ENCODE measurements around the gene TMPRSS9. TPM values are rescaled to one million over a fixed set of nuclear protein-coding genes. Genes with fewer than 3 reads are reported as not detected.

The TMPRSS9 gene
- total RNA-seq, 1 experiment from 2014 or later = 0.23 TPM

- BruUV-seq (replicated peaks) = no TSS peak
- no peak for ATAC-seq
- H3K27ac ChIP-seq (ENCODE audit: low read length) = no peak overlapping the region
- H3K4me3 ChIP-seq (ENCODE audit: low read depth in 2 of 2, low read length in 2 of 2) = no peak overlapping the region
- intact Hi-C loops (cut with micrococcal nuclease; ENCODE audit: unreplicated experiment) (no loop called here), in situ Hi-C loops (cut with HindIII; ENCODE audit: low pct_unique_long_range_greater_than_20kb, low sequenced_read_pairs) (no loop called here)
- ChIA-PET CTCF (no interaction called here), POLR2A (no interaction called here)
- no peaks in the 10 kb centered on the region; the same call in 1 of the 2 replicates for H3K36me3 ChIP-seq (ENCODE audit: control insufficient read depth, insufficient read depth, low read length)
- no peaks in the 10 kb centered on the region for H3K27me3 ChIP-seq (ENCODE audit: control insufficient read depth, insufficient read depth, low read length)
- no peak for TF ChIP-seq TCF7L2 (IDR thresholded peaks at IDR 0.05; ENCODE audit: low read depth, low read length)
- TF ChIP-seq POLR2AphosphoS5 (IDR thresholded peaks at IDR 0.05; ENCODE audit: low read depth, low read length) = no peak
- TF ChIP-seq SIN3A (IDR thresholded peaks at IDR 0.05; ENCODE audit: borderline replicate concordance, insufficient read depth, low read depth, low read length) = no peak
- TF ChIP-seq, protein P1, sequence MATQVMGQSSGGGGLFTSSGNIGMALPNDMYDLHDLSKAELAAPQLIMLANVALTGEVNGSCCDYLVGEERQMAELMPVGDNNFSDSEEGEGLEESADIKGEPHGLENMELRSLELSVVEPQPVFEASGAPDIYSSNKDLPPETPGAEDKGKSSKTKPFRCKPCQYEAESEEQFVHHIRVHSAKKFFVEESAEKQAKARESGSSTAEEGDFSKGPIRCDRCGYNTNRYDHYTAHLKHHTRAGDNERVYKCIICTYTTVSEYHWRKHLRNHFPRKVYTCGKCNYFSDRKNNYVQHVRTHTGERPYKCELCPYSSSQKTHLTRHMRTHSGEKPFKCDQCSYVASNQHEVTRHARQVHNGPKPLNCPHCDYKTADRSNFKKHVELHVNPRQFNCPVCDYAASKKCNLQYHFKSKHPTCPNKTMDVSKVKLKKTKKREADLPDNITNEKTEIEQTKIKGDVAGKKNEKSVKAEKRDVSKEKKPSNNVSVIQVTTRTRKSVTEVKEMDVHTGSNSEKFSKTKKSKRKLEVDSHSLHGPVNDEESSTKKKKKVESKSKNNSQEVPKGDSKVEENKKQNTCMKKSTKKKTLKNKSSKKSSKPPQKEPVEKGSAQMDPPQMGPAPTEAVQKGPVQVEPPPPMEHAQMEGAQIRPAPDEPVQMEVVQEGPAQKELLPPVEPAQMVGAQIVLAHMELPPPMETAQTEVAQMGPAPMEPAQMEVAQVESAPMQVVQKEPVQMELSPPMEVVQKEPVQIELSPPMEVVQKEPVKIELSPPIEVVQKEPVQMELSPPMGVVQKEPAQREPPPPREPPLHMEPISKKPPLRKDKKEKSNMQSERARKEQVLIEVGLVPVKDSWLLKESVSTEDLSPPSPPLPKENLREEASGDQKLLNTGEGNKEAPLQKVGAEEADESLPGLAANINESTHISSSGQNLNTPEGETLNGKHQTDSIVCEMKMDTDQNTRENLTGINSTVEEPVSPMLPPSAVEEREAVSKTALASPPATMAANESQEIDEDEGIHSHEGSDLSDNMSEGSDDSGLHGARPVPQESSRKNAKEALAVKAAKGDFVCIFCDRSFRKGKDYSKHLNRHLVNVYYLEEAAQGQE (IDR thresholded peaks at IDR 0.05; ENCODE audit: insufficient read depth in 1 of 2, low read depth in 2 of 2, low read length in 1 of 2) = no peak
- TF ChIP-seq CTCF (IDR thresholded peaks at IDR 0.05) = no peak
- peaks cover 5% of the 10 kb centered on the region; the same call in 1 of the 2 replicates for H3K4me1 ChIP-seq (ENCODE audit: control insufficient read depth, insufficient read depth, low read length)
- no peaks in the 10 kb centered on the region for H3K9me3 ChIP-seq (ENCODE audit: control insufficient read depth, insufficient read depth, low read depth, low read length)
- no peak for DNase-seq (ENCODE audit: low read depth, low spot score)
Measured at GRCh38 chr19:2431318-2432055, 71.4 kb downstream of the TMPRSS9 start.

DNA sequence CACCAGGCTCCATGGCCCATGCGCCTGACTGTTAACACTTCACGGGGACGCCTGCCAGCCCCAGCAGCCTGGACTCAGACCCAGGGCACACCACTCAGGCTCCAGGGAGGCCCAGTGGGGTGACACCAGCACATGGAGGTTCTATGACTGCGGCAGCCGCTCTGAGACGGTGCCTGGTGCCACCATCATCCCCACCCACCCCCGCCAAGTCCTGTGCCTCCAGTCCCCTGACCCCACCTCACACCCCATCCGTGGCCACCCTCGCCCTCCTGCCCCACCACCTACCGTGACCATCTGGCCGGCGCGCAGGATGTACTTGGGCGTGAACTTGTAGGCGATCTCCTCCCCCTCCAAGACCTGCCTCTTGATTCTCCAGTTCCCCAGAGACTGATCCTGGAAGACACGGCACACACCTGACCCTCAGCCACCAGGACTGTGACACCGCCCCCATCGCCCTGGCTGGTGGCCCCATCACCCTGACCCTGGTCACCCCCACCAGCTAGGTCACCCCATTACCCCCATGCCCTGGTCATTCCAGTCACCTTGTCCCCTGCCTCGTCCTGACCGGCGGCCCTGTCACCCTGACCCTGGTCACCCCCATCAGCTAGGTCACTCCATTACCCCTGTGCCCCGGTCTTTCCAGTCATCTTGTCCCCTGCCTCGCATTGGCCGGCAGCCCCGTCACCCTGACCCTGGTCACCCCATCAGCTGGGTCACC, 72.2 kb downstream of the TMPRSS9 start:
- no peaks in the 10 kb centered on the region for H3K9me3 ChIP-seq (ENCODE audit: control insufficient read depth, insufficient read depth, low read depth, low read length)
- no peak overlapping the region for H3K4me3 ChIP-seq (ENCODE audit: low read depth in 2 of 2, low read length in 2 of 2)
- in situ Hi-C loops (cut with HindIII; ENCODE audit: low pct_unique_long_range_greater_than_20kb, low sequenced_read_pairs) (no loop called here), intact Hi-C loops (cut with micrococcal nuclease; ENCODE audit: unreplicated experiment) (no loop called here)
- ChIA-PET POLR2A (no interaction called here), CTCF (no interaction called here)
- no peak for DNase-seq (ENCODE audit: low read depth, low spot score)
- no peaks in the 10 kb centered on the region for H3K27me3 ChIP-seq (ENCODE audit: control insufficient read depth, insufficient read depth, low read length)
- H3K27ac ChIP-seq (ENCODE audit: low read length) = no peak overlapping the region
- no peak for TF ChIP-seq CTCF (IDR thresholded peaks at IDR 0.05)
- no peak for TF ChIP-seq SIN3A (IDR thresholded peaks at IDR 0.05; ENCODE audit: borderline replicate concordance, insufficient read depth, low read depth, low read length)
- TF ChIP-seq, protein P1 (IDR thresholded peaks at IDR 0.05; ENCODE audit: insufficient read depth in 1 of 2, low read depth in 2 of 2, low read length in 1 of 2) = no peak
- TF ChIP-seq TCF7L2 (IDR thresholded peaks at IDR 0.05; ENCODE audit: low read depth, low read length) = no peak
- TF ChIP-seq POLR2AphosphoS5 (IDR thresholded peaks at IDR 0.05; ENCODE audit: low read depth, low read length) = no peak
- no peaks in the 10 kb centered on the region; the same call in 1 of the 2 replicates for H3K36me3 ChIP-seq (ENCODE audit: control insufficient read depth, insufficient read depth, low read length)
- ATAC-seq = no peak
- peaks cover 5% of the 10 kb centered on the region; the same call in 1 of the 2 replicates for H3K4me1 ChIP-seq (ENCODE audit: control insufficient read depth, insufficient read depth, low read length)
- BruUV-seq (replicated peaks) = no TSS peak
